HG03060 (cell line): Measurements from ENCODE around the gene NEO1.

Source experiments
- ATAC-seq: cut with Tn5 transposase; IDR thresholded peaks from one replicate; pipeline ENCODE4 v1.9.1; 2021; ENCODE audit warnings: low read depth, moderate number of reproducible peaks; ENCODE audit not compliant: unreplicated experiment

The NEO1 gene

GRCh38 chr15:73344056-73344455 lies 291.8 kb downstream of the NEO1 start:
- ATAC-seq: no peak

DNA sequence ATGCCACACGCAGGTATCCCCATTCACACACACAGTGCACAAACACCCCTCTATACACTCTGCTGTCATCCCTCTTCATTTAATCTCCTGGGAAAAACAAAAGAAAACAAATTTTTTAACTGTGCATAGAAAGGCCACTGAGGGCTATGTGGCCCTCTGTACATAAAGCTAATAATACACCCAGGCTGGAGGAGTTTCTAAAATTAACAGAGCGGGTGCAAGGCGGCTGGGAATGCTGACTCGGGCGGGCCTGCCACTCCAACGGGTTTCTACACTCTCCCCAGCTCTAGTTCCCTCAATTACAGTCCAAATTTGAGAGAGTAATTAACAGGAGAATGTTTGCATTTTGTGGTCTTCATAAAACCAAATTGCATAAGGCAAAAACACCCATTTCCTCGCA lies 293.4 kb downstream of the NEO1 start:
- no peak for ATAC-seq

GRCh38 chr15:73346735-73347312 lies 294.6 kb downstream of the NEO1 start:
- ATAC-seq: no peak

DNA sequence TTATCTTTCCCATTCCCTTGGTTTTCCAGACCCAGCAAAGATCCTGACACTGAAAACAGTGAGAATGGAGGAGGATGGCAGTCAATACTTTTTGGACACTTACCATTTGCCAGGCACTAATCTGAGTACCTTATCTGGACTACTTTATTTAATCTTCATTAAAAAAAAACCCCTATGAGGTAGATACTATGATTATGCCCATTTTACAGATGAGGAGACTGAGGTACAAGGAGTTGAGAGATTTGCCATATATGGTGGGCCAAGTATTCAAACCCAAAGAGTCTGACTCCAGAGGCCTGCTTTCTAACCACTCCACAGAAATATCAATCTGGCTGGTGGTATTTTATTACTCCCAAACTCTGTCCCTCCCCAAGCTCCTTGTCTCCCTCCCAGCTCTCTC lies 296.9 kb downstream of the NEO1 start:
- ATAC-seq: no peak

- no peak for ATAC-seq
Observed at GRCh38 chr15:73352082-73352481, 299.8 kb downstream of the NEO1 start.

DNA sequence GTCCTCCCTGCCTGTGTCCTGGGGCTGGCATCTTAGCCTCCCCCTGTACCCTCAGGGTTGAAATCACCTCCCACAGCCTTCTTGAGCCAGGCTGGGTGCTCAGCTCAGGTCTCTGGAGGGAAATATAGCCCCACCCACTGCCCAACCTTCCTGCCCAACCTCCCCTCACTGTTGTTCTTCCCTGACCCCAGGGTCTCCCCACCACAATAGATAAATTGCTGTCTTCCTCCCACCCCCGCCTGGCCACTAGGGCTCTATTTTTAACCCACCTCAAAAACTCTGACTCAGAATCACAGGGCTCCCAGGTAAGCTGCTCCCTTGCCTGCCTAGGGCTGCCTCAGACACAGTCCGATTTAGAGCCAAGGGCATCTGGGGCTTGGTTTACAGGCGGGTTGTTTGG lies 301.5 kb downstream of the NEO1 start:
- no peak for ATAC-seq

- no peak for ATAC-seq
Observed at GRCh38 chr15:73354241-73354640, 302.0 kb downstream of the NEO1 start.
